GM21360 (cell line): ENCODE results near the gene FBXL17.

Experiments used
- ATAC-seq: cut with Tn5 transposase; IDR thresholded peaks from one replicate; pipeline ENCODE4 v1.9.1; 2021; ENCODE audit warnings: mild to moderate bottlenecking, moderate library complexity; ENCODE audit not compliant: unreplicated experiment

FBXL17 gene

GRCh38 chr5:107959573-107960279 is 422.2 kb downstream of the FBXL17 start:
- no peak for ATAC-seq

- no peak for ATAC-seq
Observed at GRCh38 chr5:107958861-107959260, 423.0 kb downstream of the FBXL17 start.

- ATAC-seq, result no peak
Observed at GRCh38 chr5:107958432-107958831, 423.5 kb downstream of the FBXL17 start.

GRCh38 chr5:107957051-107957450 is 424.8 kb downstream of the FBXL17 start:
- no peak for ATAC-seq

DNA sequence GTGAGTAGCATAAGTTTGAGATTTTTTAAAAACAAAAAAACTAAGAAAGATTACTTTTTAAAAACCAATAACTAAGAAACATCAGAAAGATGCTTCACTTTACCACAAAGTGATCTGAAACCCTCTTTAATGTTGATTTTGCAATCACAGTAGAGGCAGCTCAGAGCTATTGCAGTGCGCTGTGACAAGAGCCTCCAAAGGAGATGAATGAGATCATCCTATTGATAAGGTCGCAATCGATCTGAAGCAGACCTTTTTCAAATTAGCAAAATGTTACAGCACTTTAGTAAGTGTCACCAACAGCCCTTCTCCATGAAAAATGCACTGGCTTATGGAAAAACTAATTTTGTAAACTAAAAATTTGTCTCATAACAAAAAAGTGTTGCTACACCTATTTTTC is 426.6 kb downstream of the FBXL17 start:
- no peak for ATAC-seq

GRCh38 chr5:107954254-107954653 is 427.6 kb downstream of the FBXL17 start:
- no peak for ATAC-seq

DNA sequence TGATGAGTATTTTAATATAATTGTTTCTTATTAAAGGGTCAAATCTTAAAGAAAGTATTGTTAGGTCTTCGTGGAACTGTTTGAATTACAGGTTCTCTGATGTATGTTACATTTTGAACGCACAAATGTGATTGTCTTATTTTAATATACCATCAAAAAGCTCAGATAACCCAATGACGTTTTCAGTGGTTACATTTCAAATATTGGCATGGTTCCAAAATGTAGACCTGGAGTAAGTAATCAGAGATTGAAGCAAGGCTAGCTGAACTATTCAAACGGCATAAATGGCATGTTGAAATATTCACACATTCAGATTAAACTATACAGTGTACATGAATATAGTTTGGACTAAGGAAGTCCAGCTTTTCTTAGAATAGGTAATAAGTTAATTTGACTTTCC is 429.4 kb downstream of the FBXL17 start:
- no peak for ATAC-seq

DNA sequence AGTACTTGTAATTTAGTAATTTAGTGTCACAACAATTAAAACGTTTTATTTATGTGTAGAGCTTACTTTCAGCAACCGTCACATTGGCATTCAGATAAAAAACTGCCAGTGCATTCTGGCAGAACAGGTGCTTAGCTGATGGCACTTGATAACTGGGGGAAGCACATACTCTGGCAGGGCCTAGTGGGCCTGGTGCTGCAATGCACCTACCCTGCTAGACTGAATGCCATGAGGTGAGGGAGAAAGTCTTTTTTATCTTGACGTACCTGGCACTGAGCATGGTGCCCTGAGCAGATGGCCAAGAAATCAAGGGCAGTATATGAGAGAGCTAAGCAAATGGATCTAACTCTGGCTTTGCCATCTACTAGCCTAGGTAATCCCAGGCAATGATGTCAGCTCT is 430.6 kb downstream of the FBXL17 start:
- ATAC-seq, result no peak

- ATAC-seq, result no peak
Observed at GRCh38 chr5:107950776-107951175, 431.1 kb downstream of the FBXL17 start.

GRCh38 chr5:107949688-107950341 is 432.1 kb downstream of the FBXL17 start:
- no peak for ATAC-seq

DNA sequence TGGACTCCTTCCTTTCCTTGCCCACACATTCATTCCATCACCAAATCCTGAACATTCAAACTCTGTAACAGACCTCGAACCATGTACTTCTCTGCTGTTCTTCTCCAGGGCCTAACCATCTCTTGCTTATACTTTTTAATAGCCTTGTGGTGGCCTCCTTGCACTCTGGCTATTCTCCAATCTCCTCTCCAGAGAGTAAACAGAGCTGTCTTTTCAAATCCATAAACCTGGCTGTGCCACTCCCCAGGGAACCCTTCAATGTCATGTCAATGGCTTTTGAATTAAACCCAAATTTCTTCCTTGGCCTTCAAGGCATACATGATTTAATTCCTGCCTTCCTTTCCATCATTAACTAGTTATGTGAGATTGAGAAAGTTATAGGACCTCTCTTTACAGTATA is 433.5 kb downstream of the FBXL17 start:
- ATAC-seq, result no peak

DNA sequence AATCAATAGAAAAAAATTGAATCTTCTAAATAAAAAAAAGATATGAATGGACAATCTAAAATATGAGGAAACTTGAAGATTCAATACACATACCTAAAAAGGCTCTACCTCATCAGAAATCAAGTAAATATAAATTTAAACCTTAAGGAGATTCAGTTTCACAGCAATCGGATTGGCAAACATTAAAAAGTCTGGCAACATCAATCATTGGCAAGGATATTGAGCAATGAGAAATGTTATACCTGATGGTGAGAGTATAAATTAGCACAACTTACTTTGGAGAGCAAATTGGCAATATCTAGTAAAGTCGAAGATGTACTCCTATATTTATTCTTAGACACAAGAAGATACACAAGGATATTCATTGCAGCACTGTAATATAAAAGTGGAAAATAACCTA is 436.8 kb downstream of the FBXL17 start:
- ATAC-seq, result no peak

- ATAC-seq, result no peak
Observed at GRCh38 chr5:107943923-107944322, 438.0 kb downstream of the FBXL17 start.

DNA sequence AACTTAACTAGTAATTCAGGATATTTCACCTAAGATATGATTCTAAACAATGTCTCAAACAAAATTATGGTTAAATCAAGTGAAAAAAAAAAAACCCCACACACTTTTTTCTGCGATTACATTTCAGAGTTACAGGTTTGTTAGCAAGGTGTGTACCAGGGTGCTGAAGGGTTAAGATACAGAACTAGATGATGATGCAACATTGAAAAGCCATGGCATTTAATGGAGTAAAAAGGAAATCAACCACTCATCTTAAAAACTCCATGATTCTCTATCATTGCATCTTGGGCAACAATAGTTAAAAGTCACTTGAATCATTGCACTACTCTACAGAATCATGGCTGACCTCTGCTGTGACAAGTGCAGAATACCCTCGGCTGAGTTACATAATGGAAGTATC is 440.9 kb downstream of the FBXL17 start:
- no peak for ATAC-seq

DNA sequence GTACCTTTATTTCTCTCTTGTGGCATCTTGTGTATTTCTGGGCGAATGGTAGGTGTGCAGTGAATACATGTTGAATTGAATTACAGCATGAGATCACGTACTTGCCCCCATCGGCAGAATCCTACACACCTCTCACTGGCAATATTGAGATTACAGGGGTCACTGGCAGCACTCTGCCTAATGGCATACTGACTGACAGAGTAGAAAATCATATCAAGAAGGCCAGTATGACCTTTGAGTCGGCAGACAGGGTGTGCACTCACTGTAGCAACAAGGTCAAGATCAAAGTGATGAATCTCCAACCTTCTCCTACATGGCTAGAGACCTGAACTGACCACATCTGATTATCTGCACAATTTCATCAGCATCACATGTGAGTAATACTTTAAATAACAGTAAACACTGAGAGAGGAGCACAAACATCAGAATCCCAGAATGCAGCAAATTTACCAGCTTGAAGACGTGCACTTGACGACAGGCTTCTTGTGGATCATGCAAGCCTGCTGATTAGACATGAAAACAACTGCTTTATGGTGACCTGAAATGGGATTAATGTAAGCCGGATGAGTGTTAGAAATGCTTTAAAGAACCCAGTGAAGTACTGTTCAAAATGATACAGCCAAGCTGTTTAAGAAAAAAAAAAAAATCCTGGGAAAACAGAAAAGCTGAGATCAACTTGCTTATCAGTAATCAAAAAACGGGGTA is 444.1 kb downstream of the FBXL17 start:
- ATAC-seq, result no peak

DNA sequence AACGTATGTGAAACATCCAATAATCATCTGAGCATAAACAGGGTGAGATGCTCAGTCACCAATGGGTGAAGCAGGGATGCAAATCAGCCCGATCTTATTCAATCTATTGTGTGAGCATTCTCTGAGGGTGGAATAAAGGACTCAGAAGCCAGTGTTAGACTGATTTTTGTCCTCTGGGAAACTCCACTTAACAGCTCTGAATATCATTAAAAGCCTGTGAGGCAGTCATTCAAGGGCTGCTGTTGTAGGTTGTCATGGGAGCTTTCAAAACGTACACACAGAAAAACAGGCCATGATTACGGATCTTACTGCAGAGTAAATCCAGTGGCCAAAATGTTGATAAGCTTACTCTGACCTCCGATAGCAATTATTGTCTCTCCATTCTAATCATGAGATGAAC is 444.7 kb downstream of the FBXL17 start:
- ATAC-seq, result no peak

DNA sequence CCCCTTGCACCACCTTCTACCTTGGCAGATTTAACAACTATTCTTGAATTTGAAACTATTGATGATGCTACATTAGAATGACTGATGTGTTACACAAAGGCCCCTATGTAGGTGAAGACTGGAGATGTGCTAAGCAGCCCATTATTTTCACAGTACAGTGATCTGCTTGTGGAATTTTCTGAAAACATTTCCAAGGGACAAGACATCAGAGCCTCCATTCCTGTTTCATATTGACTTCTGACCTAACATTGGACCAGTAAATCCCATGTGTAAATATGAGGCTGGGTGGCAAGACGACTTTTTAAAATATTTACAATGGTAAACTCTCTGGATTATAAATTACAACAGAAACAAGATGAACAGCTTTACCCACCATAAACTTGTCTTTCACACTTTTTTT is 445.4 kb downstream of the FBXL17 start:
- no peak for ATAC-seq

DNA sequence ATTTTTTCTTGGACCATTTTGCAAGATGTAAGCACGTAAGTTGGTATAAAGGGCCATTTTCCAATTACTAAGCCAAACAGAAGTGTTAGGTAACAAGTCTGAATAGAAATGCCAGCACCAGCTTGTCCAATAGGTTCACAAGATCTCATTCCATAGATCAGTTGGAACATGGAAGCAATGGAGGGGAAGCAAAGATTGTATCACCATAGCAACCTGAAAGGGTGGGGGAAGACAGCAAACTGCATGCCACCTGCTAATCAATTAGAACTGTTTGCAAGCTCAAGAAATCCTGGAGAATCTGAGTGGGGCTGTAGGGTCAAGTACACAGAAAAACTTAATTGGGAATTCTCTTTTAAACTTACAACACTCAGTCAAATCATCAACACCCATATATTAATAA is 446.3 kb downstream of the FBXL17 start:
- ATAC-seq, result no peak

DNA sequence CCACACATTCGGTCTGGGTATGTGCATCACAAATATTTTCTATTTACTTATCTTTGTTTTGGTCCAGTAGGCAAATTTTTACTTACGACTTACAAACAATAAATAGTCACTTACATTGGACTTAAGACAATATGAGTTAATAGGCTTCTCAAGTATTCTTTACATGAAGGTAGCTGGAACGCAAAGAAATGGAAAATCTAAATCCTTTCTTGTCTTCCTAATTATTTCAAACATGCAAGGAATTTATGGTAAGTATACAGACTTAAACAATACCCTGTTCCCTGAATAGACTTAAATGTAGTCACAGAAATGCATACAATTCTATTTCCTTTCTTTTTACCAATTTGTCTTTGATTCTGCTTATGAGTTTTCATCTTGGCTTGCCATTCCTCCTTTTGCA is 448.6 kb downstream of the FBXL17 start:
- ATAC-seq, result no peak

DNA sequence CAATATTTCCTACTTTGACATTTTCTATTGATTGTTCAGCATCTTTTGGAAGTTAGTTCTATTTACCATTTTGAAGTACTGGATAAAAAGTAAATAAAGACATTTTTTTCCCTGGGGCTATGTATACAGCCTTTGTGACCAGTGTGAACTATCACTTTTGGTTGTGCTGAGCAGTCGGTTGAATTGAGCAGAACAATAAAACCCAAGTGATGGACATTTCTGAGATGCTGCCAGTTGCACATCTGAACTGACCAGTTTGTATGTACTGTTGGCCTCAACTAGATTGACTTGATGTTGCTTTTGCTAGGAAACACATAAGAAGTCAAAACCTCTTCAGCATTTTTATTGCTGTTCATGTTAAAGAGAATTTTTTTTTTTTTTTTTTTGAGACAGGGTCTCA is 451.0 kb downstream of the FBXL17 start:
- no peak for ATAC-seq

DNA sequence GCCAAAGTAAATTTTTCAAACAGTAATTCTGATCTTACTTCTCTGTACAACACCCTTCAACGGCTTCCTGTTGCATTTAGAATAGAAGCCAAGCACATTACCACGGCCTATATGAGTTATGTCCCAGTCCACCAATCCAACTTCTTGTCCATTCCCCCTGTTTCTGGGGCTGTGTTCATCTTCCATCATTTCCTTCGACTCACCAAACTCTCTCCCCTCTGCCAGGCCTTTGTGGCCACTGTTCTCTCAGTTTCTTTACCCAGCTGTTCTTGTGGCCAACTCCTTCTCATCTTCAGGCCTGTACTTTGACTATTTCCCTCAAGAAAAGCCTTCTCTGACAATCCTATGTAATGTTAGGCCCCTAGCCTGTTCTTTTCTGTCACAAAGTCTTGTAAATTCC is 451.8 kb downstream of the FBXL17 start:
- ATAC-seq, result no peak

DNA sequence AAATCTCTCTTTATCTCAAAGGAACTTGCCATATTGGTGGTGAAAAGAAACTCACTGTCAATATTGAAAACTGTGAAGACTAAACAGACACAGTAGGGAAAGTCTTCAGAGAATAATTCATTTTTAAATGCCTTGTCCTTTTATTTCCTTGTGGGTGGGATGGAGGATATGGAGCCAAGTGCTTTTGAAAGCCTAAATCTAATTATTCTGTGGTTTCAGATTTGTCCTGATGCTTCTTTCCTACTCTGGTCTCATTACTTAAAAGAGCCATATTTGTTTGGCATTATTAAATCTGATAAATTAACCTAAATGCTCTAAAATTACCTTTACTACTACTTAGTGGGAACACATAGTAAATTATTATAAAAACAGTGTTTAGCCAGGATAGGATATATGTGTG is 452.8 kb downstream of the FBXL17 start:
- ATAC-seq, result no peak
